A172 (cell line): Measurements from ENCODE around the gene TEX53. TPM values are rescaled to one million over a fixed set of nuclear protein-coding genes. Genes with fewer than 3 reads are reported as not detected.

Experiments used
- DNase-seq: peaks from one replicate; pipeline ENCODE4 v3.0.0-alpha.2; 2015; ENCODE audit warnings: low spot score
- total RNA-seq: library from RNA; depleted of rRNA; stranded (reverse); fragments of >200 nt; shearing (Covaris generic); gene quantifications from 2 replicates; pipeline ENCODE4 v1.2.3, GENCODE V29; 2014

Gene TEX53
- total RNA-seq, 1 experiment from 2014 or later = not detected

DNA sequence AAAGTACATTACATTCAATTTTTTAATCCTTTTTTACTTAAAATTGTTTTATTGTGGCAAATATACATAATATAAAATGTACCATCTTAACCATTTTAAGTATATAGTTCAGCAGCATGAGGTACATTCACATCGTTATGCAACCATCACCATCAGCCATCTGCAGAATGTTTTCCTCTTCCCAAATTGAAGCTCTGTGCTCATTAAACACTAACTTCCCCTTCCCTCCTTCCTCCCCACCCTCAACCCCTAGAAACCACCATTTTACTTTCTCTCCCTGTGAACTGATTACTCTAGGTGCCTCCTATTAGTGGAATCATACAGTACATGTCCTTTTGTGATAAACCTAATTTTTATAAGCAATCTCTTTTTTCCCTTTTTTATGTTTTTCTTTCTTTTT, 15.6 kb downstream of the TEX53 start:
- no peak for DNase-seq

DNA sequence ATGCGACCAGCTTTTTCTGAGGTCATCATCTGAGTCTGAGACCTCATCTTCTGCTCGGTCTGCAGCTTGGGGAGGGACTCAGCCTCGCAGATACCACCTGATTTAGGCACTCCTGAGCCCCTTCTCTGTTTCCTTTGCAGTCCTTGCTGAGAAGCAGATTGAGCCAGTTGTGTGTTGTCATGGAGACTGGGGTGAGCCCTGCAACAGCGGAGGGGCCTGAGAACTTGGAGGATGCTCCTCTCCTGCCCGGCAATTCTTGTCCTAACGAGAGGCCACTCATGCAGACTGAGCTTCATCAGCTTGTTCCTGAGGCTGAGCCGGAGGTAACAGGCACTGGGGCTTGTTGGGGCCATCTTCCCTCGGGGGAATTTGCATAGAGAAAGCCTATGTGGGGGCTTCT, 19.2 kb downstream of the TEX53 start:
- DNase-seq = no peak

DNA sequence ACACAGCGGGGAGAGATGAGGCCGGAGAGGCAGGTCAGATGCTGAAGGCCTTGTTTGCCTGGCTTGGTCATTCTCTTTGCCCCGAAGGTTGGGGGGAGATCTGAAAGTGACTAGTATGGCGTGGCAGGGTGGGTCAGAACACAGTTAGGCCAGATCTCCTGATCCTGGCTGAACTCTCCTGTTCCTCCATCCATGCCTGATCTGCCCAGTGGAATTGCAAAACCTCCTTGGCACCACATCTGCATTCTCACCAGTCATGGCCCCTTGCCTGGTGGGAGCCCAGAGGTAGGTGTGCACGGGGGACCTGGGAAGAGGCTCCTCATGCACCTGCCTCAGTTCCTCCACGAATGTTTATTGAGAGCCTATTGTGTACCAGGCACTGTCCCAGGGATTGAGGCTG, 23.2 kb downstream of the TEX53 start:
- DNase-seq = no peak

DNA sequence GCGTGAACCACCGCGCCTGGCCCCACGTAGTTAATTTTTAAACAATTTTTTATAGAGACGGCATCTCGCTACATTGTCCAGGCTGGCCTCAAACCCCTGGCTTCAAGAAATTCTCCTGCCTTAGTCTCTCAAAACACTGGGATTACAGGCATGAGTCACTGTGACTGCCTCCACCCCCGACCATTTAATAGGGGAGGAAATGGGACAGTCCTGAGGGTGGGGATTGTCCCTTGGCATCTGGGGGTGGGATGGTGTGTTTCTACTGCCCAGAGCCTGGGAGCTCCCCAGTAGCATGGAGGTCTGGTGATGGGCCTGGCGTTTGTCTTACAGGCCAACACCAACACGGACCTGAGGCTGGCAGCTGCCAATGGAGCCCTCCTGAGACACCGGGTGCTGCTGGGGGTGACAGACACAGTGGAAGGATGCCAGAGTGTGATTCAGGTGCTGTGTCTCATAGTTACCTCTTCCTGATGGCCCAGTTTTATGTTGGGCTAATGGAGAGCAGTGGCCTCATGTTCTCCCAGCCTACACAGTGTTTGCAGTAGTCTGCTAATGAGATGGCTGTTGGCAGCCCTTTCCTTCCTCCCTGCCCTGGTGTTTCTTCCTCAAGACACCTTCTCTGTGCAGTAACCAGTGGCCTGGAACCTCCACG, 24.0 kb downstream of the TEX53 start:
- peak; percentile 18 for DNase-seq

DNA sequence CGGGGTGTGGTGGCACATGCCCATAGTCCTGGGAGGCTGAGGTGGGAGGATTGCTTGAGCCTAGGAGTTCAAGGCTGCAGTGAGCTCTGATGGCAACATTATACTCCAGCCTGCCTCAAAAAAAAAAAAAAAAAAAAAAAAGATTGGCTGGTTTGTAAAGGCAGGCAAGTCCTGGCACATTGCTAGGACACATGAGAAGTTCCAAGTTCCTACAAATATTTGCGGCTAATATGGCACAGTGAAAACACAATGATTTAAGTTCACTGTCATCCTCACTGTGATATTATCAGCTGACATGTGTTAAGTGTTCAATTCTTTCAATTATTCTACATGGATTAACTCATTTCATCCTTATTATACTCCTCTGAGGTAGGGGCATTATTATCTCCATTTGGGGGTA, 26.4 kb downstream of the TEX53 start:
- DNase-seq = no peak

DNA sequence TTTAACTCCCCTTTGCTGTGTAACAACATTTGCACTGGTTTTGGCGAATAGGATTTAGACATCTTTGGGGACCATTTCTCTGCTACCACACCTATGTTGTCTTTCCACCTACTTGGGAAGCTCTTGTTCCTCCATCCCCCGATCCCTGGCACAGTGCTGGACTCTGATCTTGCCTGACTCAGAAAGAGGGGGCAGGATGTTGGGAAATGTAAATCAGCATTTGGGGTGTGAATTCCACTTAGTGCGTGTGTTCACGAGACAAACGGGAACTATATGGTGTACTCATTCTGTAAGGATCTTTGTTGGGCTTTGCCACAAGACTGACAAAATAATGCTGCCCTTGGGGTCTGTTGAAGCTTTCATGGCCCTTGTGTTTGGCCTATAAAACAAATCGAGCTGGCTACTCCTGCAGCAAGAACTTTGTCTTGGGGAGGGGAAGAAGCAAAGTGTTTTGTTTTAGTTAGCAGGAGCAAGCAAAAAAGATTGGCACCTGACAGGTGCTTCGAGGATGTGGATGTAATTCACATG, 28.0 kb downstream of the TEX53 start:
- no peak for DNase-seq

DNA sequence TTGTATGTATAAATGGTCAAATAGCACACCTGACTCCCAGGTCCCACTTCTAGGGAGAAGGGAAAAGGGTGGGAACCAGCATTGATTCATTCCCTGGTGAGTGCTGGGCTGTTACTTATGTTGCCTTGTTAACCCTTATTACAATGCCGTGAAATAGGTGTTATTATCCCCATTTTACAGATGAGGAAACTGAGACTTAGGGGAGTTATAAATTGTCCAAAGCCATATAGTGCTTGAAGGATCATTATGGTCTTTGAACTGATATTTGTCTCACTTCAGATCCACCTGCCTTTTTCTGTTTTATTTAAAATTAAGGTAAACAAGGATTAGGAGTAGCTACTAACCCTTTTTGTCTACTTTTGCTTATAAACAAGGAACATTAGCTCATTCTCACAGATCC, 30.1 kb downstream of the TEX53 start:
- no peak for DNase-seq

GRCh38 chr9:114626415-114627020, 31.1 kb downstream of the TEX53 start:
- no peak for DNase-seq

- DNase-seq = no peak
Observed at GRCh38 chr9:114624677-114625076, 32.9 kb downstream of the TEX53 start.

GRCh38 chr9:114621975-114622609, 35.5 kb downstream of the TEX53 start:
- peak; percentile 75 for DNase-seq

GRCh38 chr9:114621561-114621960, 36.0 kb downstream of the TEX53 start:
- DNase-seq = no peak

GRCh38 chr9:114619191-114619761, 38.3 kb downstream of the TEX53 start:
- DNase-seq = no peak

GRCh38 chr9:114616684-114617520, 40.7 kb downstream of the TEX53 start:
- no peak for DNase-seq

DNA sequence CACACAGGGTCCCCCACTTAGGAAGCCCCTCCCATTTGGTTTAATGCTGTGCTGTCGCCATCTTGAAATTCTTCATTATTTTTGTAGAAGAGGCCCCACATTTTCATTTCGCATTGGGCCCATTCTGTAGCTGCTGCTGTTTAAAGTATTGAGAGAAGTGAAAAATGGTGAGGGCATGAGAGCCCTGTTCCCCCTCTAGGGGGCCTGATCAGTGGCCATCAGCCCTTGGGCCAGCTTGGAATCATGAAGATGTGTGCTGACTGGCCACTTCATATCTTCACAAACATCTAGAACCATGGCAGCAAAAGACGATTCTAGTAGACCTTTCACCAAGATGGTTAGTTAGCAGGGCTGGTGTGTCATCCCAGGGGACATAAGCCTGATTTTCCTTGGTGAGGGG, 43.2 kb downstream of the TEX53 start:
- DNase-seq = no peak

- no peak for DNase-seq
Observed at GRCh38 chr9:114613919-114614318, 43.7 kb downstream of the TEX53 start.

- no peak for DNase-seq
Observed at GRCh38 chr9:114613087-114613486, 44.5 kb downstream of the TEX53 start.

GRCh38 chr9:114612272-114612923, 45.2 kb downstream of the TEX53 start:
- no peak for DNase-seq

DNA sequence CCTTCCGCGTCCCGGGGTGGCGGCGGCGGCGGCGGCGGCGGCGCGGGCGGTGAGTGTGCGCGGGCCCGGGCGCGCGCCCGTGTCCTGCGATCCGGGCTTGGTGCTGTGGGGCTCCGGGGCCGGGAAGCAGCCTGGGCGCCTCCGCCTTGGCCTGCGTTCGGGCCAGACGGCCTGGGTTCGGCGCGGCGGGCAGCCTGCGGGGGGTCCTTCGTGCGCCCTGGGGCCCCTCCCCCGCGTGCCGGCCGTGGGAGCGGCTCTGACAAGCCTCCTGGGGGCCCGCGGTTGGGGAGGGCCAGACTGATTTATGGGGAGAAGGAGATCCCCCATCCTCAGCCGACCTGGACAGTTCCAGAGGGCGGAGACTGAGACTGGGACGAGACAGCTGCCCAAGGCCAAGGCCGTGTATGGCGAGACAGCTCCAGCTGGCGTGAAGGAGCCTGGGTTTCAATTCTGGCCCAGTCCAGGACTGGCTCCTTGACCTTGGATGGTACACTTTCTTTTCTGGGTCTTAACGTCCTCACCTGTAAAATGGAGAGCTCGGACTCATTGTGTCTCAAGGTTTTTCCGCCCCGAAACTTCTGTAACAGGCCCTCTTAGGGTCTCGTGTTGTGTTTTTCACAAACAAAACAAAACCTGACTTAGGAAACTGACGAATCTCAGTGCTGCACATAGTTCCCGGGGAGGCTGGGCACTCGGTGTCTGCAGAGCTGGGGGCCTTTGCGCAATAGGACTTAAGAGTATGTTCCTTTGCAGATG, 45.9 kb downstream of the TEX53 start:
- DNase-seq = peak; percentile 45

DNA sequence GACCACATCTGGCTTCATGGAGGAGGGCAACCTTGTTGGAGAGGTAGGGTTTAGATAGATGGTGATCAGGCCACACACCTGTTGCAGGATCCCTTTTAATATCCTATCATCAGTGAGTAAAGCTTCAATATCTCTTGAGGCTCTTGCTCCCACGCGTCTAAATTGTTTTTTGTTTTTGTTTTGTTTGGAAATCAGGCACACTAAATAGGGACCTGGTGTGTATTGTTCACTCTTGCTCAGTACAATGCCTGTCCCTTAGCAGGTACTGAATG, 49.1 kb downstream of the TEX53 start:
- DNase-seq = no peak

- no peak for DNase-seq
Observed at GRCh38 chr9:114607671-114608524, 49.7 kb downstream of the TEX53 start.
